Activated T-cell treated with anti-CD3 and anti-CD28 coated beads for 4 hours (primary cell): ENCODE data around the gene DCDC1.

Source experiments
- DNase-seq: peaks from one replicate; pipeline ENCODE4 v3.0.0-alpha.2; 2020

DCDC1 gene

DNA sequence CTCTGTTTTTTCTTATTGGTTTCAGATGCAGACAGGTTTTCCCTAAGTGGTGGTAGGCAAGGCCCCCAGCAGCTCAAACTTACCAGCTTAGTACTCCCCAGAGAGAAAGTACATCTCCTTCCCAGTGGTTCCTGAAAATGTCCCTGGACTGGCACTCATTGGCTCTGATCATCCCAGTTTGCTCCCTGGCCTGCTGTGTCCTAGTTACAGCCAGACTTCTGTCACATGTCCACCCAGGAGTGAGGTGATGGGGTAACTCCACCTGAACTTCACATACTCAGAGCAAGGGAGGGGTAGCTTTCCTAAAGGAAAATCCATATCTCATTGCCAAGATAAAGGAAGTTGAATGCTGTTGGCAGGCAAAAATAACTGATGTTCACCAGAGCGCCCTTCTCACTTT is 546.4 kb downstream of the DCDC1 start:
- no peak for DNase-seq

DNA sequence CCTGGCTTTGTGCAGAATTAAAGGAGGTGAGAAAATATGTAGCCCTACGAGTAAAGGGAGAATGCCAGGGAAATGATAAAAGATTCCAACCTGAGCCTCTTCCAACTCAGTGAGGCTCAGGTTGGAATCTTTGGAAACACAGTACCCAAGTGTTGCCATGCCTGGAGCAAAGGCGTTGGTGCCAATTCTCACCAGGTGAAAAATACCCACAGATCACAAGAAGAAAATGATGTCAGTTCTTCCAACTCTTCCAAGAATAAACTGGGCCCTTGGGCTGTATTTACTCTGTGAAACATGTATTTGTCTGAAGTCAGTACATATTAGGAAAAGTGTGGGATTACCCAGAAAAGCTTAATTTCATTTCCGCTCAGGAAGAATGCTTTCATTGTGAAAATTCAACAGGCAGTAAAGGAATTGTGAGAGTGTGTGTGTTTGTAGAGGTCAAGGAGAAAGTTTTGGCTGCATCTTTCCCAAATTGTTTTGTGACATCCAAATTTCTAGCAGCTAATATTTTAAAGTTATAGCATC is 548.0 kb downstream of the DCDC1 start:
- no peak for DNase-seq

DNA sequence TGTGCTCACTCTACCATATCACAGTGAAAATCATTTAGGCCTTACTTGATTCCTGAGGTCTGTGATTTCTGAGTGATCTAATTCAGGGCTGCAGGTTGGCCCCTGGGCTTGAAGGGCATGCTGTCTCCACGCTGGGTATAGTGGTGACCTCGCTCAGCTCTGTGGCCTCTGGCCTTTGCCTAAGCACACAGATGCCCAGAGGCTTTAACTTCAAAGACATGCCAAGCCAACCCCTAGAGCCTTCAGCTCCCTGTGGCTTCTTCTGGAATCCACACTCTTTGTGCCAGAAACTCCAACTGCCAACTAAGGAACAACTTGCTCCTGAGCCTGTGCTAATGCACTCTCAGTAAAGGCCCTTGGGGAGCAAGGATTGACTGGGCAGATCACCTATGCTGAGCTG is 550.8 kb downstream of the DCDC1 start:
- DNase-seq = no peak

DNA sequence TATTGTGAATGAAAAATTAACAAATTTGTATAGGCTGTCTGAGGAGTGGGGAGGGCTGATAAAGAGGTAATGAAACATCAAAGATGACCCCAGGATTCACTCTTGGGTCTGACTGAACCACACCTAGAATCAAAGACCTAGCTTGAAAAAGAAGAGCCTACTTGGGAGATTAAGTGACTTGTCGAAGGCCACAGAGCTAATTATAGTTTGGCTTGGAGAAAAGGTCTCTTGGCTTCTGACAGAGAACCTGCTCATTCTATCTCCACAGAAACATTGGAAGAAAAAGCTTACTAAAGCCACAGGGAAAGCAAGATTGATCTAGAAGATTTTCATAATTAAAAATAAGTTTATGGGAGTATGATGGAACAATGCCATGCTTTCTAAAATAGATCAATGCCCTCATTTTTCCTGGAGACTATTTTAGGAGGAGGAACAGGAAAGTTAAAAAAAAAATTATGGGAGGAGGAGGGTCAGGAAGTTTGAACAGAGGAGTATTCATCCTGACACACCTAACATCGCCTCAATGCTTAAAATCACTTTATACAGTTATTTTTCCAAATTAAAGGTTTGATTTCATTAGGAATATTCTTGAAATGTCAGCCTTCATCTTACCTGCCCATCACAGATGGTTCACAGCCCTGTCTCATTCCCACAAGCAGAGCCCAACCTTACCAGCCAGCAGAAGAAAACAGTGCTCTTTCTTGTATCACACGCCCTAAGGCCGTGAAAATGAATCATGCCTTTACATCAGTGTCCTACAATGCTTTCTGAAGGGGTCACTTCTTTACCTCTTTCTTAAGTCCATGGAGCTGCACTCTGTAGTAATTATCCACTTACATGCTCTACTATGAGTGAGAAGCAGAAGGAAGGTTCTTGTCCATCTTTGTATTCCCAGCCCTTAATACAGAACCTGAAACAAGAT is 552.3 kb downstream of the DCDC1 start:
- DNase-seq = no peak

DNA sequence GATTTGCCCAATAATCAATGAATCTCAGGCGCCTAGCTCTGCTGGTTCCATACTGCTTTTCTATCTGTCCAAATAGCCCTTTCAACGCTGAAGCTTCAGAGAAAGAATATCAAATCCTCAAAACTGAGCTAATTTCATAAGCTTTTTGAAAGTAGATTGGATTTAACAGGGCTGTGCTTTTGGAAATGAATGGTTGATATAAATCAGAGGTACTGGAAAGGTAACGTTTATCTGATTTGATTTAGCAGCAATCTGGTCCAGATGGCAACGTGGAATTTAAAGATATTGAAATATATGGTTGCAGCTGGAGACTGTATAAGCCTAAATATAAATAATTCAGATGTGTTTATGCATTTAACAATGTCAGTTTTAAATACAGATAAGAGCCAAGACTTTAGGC is 553.9 kb downstream of the DCDC1 start:
- DNase-seq = no peak

DNA sequence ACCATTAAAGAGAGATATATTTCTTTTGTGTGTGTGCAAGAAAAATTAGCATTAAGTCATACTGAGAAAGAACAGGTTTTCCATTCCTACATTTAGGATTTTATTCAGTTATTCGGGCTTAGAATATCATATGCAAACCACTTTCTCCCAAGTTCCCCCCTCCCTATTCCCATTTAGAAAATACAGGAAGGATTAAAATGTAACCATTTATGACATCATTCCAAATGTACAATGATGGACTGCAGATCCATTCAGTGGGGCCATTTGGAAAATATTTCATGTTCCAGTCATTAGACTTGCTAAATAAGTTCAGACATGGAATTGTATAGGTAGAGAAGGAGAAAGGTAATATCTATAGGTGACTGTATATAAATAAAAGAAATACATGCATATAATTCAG is 554.8 kb downstream of the DCDC1 start:
- DNase-seq = no peak
